ENCODE results near the gene TPP1.

GRCh38 chr11:6646576-6646917 lies 27.3 kb upstream of the TPP1 start:
- TF ChIP-seq CTCF (IDR thresholded peaks at IDR 0.05; ENCODE audit: low read length): no peak
- no peak for TF ChIP-seq EZH2 (optimal IDR thresholded peaks at IDR 0.05; ENCODE audit: low read depth, low read length)
